GM19328 (cell line): Measurements from ENCODE around the gene AADACL4.
"Not testable (repeated sequence)": the region's sequence is repeated elsewhere in the genome, so short reads cannot be mapped to it uniquely, and the experiment has no call there.

Experiments
- ATAC-seq: cut with Tn5 transposase; IDR thresholded peaks from one replicate; pipeline ENCODE4 v1.9.1; 2021; ENCODE audit warnings: mild to moderate bottlenecking, moderate library complexity; ENCODE audit not compliant: unreplicated experiment

Gene AADACL4

GRCh38 chr1:12657885-12658512 lies 14.1 kb downstream of the AADACL4 start:
- not testable (repeated sequence) for ATAC-seq

- no peak for ATAC-seq
These were observed 14.9 kb downstream of the AADACL4 start for GRCh38 chr1:12658531-12659453.

GRCh38 chr1:12661606-12662219 lies 17.8 kb downstream of the AADACL4 start:
- ATAC-seq: no peak

GRCh38 chr1:12662556-12662955 lies 18.7 kb downstream of the AADACL4 start:
- ATAC-seq: no peak

- ATAC-seq: no peak
These were observed 21.6 kb downstream of the AADACL4 start for GRCh38 chr1:12665511-12665910.

- ATAC-seq: no peak
These were observed 22.4 kb downstream of the AADACL4 start for GRCh38 chr1:12666141-12666735.

GRCh38 chr1:12669529-12670068 lies 25.7 kb downstream of the AADACL4 start:
- ATAC-seq: no peak

- ATAC-seq: no peak
These were observed 30.5 kb downstream of the AADACL4 start for GRCh38 chr1:12674358-12674757.

GRCh38 chr1:12676122-12676521 lies 32.2 kb downstream of the AADACL4 start:
- ATAC-seq: not testable (repeated sequence)

- no peak for ATAC-seq
These were observed 33.7 kb downstream of the AADACL4 start for GRCh38 chr1:12677565-12677964.

GRCh38 chr1:12678350-12678749 lies 34.5 kb downstream of the AADACL4 start:
- no peak for ATAC-seq

GRCh38 chr1:12678820-12679219 lies 34.9 kb downstream of the AADACL4 start:
- ATAC-seq: no peak

GRCh38 chr1:12690156-12690555 lies 46.3 kb downstream of the AADACL4 start:
- no peak for ATAC-seq

- ATAC-seq: no peak
These were observed 49.3 kb downstream of the AADACL4 start for GRCh38 chr1:12692967-12693782.

GRCh38 chr1:12696658-12697057 lies 52.8 kb downstream of the AADACL4 start:
- no peak for ATAC-seq

GRCh38 chr1:12697397-12697796 lies 53.5 kb downstream of the AADACL4 start:
- ATAC-seq: no peak

GRCh38 chr1:12703821-12704451 lies 60.1 kb downstream of the AADACL4 start:
- no peak for ATAC-seq

GRCh38 chr1:12706061-12706460 lies 62.2 kb downstream of the AADACL4 start:
- ATAC-seq: no peak

GRCh38 chr1:12708396-12709090 lies 64.7 kb downstream of the AADACL4 start:
- ATAC-seq: no peak
